GM18909 (cell line): ENCODE results near the gene HK3.

Experiments
- ATAC-seq: cut with Tn5 transposase; IDR thresholded peaks from one replicate; pipeline ENCODE4 v1.9.1; 2021; ENCODE audit warnings: mild to moderate bottlenecking; ENCODE audit not compliant: unreplicated experiment, poor library complexity

HK3 gene

DNA sequence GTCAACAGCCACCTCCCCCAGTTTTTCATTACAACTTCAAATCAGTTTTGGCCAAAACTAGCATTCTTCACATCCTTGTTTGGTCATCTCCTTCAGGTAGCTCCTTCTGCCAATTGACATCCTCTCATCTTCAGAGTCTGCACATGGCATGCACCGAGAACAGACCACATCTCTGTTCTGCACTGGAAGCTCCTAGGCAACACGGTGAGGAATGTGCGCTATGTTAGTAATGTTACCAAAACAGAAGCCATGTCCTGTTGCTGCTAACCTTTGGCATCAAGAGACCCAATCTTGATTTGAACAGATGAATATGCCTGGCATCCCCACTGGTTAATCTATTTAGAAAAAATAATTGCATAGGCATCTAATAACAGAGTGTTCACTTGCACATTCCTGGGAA, 5.1 kb upstream of the HK3 start:
- ATAC-seq: no peak

- ATAC-seq: no peak
Measured at GRCh38 chr5:176902911-176903664, 3.9 kb upstream of the HK3 start.

GRCh38 chr5:176902102-176902814, 3.1 kb upstream of the HK3 start:
- ATAC-seq: no peak

DNA sequence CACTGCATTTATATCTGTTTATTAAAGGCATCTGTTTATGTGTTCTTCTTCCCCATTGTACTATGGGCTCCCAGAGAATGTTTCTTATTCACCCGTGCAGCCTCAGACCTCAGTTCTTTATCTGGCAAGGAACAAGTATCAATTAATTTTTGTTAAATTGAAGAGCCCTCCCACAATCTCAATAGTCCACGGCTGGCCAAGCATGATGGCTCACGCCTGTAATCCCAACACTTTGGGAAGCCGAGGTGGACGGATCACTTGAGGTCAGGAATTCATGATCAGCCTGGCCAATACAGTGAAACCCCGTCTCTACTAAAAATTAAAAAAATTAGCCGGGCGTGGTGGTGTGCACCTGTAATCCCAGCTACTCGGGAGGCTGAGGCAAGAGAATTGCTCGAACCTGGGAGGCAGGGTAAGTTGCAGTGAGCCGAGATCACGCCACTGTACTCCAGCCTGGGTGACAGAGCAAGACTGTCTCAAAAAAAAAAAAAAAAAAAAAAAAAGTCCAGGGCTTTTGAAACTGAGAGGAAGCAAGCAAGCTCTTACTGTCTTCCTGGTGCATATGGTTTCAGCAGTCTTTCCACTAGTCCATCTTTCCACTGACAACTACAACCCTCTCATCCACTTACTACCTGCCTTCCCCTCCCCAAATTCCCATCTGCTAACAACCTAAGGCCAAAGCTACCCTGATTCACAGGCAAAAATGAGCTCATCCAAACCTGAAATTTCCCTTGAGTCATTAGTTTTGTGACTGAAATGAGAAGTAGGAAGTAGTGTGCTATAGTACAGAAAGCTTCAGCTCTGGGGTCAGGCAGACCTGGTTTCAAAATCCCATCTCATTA, 2.3 kb upstream of the HK3 start:
- peak; percentile 55 for ATAC-seq

GRCh38 chr5:176900780-176901204, 1.6 kb upstream of the HK3 start:
- no peak for ATAC-seq

- ATAC-seq: no peak
Measured at GRCh38 chr5:176899946-176900779, 1.0 kb upstream of the HK3 start.

GRCh38 chr5:176897263-176897662, 1.9 kb downstream of the HK3 start:
- ATAC-seq: no peak

DNA sequence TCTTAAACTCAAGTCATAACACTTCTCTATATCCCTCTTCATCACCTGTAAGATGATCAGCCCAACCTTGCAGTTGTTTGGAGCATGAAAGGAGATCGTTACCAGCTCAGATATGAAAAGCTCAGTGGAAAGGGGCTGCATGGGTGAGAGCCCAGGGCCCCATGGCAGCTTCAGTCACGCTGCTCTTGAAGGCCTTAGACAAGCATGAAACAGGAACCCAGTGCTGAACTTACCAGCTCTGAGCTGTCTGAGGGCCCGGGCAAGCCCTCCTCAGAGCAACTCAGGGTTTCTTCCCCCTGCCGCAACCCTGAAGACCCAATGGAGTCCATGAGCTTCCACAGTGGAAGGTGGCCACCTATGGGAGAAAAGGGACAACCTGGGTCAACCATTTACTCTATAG, 3.3 kb downstream of the HK3 start:
- no peak for ATAC-seq

- ATAC-seq: no peak
Measured at GRCh38 chr5:176894298-176894697, 4.8 kb downstream of the HK3 start.

- ATAC-seq: no peak
Measured at GRCh38 chr5:176892663-176893062, 6.5 kb downstream of the HK3 start.

- no peak for ATAC-seq
Measured at GRCh38 chr5:176891331-176891958, 7.7 kb downstream of the HK3 start.

DNA sequence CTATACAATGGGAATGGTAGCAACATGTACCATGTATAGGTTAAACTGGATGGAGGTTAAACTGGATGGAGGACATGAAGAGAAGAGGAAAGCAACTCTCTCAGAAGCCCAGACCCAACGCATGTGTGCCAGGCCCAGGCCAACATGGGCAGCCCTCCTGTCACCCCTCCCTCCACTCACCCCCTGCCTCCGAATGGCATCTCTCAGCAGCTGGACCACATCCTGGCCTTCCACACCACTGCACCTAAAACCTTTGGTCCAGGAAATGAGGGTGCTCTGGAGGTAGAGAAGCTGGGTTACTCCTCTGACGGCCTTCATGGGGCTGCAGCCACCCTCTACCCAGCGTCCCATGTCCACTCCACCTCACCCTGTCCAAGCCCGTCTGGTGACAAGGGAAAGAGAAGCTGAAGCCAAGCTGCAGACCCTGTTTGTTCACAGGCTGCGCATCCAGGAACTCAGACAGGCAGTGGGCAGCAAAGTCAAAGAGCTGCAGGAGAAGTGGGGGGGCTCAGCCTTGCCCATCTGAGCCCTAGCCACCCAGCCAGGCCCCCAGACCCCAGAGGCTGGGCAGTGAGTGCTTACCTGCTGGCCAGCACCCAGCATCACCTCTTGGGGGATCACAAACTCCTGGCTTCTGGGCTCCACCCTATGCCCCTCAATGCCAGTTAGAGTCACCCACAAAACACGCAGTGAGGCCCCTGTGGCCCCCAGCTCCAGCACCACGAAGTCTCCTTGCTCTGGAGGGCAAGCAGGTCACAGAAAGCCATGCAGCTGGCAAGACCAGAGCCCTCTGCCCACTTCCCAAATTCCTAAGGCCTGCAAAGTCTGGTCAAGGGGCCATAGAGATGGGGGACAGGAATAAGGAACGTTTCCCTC, 8.5 kb downstream of the HK3 start:
- ATAC-seq: no peak

DNA sequence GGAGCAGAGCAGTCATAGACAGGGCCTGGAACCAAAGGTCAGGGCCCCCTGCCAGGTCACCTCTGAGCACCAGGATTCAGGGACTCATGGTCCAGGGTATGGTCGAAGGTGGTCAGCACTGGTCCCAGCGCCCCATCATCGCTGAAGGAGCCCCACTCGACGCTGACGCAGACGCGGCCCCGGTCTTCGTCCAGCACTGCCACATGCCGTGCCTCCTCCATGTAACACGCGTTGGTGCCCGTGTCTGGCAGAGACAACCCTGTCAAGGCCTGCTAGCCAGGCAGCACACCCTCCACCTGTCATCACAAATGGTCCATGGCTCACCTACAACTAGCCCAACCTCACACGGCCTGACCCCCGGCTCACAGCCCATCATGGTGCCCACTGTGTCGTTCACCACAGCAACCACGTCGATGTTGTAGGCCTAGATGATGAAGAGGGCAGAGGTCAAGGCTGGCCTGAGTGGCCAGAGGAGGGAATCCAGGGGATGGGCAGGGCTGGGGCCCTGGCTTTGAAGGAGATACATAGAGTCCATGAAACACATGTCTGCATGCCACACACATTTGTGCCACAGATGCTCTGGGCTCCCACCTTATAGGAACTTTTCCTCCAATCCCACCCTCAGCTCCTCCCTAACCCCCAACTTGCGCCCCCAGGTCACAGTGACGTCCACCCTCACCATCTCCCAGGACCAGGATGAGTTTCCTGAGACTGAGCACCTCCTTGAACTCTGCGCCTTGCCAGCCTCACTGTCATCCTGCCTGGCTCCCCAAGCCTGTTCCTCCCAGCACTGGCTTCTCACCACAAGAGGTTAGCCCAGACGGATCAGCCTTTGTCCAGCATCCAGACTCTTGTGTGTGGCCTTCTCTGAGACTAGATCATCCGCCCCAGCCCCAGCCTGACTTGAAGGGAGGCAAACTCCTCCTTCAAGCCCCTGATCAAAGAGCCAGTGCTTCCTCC, 9.5 kb downstream of the HK3 start:
- ATAC-seq: no peak

DNA sequence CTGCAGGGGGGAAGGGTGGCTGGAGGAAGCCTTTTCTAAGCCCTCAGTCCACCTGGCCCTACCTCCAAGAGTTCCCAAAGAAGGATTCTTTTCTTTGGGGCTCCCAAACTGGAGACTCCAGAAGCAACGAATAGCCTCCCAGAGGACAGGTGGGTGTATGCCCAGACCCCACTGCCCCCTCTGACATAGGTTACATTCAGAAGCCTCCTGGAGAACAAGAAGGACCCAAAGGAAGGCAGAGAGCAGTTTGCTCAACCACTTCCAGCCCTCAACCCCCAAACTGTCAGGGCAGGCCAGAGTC, 10.3 kb downstream of the HK3 start:
- ATAC-seq: no peak

DNA sequence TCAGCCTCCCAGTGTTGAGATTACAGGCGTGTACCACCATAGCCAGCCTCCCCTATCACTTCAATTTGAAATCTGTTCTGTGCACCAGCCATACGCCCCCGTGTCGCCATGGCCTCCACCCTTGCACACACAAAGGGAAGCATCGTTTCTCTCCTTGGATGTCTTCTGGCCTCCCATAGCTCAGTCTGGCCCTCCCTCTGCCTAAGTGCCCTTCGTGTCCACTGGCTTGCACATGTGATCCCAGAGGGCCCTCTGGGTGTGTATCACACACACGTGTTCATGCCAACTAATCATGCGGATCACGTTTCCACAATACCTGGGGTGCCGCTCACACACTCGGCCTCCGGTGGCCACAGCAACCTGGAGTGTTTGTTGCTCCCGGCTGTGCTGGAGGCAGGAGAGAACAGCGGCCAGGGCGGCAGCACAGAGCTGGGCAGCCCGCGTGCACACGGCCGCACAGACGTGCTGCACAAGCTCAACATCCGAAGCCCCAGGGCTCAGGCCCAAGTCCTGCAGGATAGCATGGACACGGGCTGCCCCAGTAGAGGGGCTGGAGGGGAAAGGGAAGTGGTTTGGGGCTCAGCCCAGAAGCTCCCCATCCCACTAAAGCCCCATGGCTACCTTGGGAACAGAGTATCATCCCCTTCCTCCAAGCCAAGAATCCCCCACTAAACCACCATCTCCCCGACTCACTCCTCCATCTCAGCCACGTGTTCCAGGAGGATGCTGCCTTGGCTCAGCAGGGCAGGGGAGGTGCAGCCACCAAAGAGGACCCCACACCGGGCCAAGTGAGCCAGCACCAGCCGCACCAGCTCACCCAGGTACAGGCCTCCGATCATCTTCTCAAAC, 10.9 kb downstream of the HK3 start:
- no peak for ATAC-seq

DNA sequence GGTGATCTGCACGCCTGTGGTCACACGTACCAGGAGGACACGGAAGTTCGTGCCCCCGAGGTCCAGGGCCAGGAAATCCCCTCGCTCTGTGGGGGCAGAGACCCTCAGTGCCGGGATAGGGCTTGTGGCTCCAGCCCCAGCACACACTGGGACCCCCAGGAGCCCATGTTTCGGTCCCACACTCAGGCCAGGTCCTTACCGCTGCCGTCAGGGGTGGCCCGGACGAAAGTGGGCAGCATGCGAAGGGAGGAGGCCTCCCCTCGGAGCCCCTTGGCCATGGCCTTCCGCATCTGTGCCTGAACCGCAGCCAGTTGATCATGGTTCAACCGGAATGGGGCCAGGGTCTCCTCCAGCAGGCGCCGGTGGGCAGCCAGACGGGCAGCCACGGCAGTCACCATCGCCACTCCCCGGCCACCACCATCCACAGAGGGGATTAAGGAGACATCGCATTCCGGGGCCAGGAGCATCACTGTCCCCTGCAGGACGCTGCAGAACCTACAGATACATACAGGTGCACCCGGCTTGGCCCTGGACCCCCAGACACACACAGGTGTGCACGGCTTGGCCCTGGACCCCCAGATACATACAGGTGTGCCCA, 11.8 kb downstream of the HK3 start:
- no peak for ATAC-seq
